Stimulated activated CD8-positive, alpha-beta memory T cell treated with anti-CD3 and anti-CD28 coated beads, Interleukin-12 subunit alpha, Interleukin-12 subunit beta, amount 100 ng/mL, for 24 hours (primary cell): Measurements from ENCODE around the gene ETFA.

Experiments used
- DNase-seq: peaks from one replicate; pipeline ENCODE4 v3.0.0-alpha.2; 2020; ENCODE audit errors: extremely low read depth

Gene ETFA

DNA sequence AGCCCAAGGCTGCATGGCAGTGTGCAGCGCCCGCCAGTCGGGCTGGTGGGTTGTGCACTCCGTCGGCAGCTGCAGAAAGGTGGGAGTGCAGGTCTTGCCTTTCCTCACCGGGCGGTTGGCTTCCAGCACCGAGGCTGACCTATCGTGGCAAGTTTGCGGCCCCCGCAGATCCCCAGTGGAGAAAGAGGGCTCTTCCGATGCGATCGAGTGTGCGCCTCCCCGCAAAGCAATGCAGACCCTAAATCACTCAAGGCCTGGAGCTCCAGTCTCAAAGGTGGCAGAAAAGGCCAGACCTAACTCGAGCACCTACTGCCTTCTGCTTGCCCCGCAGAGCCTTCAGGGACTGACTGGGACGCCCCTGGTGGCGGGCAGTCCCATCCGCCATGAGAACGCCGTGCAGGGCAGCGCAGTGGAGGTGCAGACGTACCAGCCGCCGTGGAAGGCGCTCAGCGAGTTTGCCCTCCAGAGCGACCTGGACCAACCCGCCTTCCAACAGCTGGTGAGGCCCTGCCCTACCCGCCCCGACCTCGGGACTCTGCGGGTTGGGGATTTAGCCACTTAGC, 29.6 kb upstream of the ETFA start:
- no peak for DNase-seq

DNA sequence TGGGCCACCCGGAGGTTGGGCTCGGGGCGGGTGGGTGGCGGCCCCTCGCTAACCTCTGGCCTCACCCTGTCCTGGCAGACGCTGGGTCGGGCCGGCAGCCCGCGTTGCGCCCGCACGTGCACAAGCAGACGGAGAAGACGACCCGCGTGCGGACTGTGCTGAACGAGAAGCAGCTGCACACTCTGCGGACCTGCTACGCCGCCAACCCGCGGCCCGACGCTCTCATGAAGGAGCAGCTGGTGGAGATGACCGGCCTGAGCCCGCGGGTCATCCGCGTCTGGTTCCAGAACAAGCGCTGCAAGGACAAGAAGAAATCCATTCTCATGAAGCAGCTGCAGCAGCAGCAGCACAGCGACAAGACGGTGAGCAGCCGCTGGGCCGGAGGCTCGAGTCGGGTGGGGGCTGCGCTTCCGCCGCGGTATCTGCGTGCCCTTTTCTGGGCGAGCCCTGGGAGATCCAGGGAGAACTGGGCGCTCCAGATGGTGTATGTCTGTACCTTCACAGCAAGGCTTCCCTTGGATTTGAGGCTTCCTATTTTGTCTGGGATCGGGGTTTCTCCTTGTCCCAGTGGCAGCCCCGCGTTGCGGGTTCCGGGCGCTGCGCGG, 29.0 kb upstream of the ETFA start:
- DNase-seq: no peak

DNA sequence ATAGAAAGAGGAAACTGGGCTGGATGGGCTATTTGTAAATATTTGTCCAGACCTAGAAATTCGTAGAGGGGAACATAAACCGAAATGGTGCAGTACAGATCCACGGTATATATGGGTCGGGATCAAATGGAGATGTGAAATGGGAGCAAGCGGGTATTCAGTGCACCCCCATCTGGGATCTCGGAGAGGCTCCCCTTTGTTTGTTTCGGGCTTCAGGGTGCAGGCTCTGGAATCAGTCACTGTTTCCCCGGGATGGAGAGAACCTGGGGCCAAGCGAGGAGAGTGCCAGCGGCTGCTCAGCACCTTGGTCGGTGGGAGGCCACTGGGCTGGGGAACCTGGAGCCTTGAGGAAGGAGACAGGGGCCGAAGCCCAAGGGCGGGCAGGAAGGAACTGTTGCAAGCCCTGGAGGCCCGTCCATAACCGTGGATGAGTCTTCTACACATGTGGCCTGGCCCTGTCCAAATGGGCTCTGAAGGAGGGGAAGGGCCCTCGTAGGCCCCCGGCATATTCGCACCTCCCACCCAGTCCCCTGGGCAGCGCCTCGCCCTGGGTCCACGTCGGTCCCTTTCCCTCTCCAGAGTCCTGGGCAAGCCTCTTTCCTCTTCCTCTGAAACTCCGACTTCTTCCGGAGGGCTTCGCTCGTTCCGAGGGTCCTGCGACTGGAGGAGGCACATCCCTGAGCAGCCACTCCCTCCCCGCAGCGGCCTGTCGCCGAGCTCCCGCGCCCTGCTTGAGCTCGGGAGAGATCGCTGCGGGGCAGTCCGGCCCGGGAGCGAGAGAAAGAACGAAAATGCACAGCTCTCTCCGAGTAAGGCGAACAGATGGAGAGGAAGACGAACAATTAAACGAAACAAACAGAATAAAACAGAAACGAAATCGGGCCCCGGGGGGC, 28.3 kb upstream of the ETFA start:
- DNase-seq: no peak

DNA sequence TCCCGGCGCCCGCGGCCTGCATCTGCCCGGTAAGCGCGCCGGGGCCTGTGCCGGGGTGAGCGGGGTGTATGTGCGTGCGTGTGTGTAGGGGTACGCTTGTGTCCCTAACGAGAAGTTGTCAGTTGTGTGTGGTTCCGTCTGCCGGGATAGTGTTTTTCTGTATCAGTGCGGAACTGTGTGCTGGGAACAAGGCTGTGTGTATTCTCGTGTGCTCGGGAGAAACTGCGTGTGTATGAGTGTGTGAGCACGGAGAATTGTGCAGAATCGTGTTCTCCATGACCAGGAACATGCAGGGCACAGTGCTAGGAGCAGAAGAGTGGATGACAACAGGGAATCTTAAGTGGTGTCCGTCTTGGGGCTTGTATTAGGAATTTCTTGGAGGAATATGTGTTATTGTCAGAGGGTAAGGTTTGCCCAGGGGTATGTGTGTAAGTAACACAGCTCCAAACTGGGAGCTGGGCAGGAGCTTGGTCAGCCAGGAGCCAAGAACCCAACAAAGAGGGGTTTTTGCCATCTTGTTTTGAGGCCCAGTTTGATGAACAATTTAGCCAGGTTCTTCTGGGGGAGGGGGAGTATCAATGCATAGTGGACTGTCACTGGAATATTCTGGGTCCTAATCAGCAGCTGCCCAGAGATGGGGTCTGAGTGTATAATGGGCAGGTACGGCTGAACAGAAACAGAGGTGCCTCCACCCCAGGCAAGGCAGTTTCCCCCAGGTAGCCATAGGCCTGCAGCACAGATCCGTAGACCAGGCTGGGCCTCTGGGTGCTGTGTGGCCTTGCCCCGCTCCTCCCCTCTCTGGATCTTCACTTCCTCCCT, 27.4 kb upstream of the ETFA start:
- no peak for DNase-seq

DNA sequence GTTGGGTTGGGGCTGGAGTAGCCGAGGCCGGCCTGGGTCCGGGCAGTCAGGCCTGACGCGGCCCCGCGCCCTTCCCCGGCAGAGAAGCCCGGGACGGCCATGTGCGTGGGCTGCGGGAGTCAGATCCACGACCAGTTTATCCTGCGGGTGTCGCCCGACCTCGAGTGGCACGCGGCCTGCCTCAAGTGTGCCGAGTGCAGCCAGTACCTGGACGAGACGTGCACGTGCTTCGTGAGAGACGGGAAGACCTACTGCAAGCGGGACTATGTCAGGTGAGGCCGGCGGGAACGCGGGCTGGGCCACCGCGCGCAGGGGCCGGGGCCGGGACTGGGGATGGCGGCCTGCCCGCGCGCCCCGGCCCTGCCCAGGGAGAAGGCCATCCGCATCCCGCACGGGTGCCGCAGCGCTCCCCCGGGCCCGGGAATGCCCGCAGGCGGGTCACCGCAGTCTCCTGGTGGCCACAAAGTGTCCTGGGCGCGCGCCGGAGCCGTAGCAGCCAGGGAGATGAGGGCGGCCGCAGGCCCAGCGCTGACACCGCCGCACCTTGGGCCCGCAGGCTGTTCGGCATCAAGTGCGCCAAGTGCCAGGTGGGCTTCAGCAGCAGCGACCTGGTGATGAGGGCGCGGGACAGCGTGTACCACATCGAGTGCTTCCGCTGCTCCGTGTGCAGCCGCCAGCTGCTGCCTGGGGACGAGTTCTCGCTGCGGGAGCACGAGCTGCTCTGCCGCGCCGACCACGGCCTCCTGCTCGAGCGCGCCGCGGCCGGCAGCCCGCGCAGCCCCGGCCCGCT, 26.6 kb upstream of the ETFA start:
- no peak for DNase-seq

DNA sequence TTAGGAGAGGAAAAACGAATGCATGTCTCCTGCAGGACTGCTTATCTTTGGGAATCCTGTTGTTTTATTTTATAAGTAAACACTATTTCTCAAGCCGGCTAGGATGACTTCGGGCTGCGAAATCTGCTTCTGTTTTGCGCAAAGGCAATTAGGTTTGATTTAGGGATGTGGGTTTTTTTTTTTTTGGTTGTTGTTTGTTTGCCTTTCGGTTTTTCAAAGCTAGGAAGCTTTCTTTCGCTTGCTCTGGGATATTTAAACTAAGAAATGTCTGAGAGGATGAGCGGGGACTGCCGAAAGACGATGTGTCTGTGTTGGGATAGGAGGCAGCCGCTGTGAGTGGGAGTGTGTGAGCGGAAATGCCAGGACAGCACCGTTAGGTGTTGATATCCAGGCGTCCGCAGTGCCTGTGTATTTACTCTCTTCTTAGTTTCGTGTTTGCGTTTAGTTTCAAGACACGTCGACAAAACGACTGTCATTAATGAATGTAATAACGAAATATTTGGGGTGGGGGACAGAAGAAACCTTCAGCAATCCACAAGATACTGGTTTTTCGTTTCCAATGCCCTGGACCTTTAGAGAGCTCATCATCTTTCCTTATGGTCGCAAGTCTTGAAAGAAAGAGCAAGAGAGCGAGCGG, 25.9 kb upstream of the ETFA start:
- no peak for DNase-seq

DNA sequence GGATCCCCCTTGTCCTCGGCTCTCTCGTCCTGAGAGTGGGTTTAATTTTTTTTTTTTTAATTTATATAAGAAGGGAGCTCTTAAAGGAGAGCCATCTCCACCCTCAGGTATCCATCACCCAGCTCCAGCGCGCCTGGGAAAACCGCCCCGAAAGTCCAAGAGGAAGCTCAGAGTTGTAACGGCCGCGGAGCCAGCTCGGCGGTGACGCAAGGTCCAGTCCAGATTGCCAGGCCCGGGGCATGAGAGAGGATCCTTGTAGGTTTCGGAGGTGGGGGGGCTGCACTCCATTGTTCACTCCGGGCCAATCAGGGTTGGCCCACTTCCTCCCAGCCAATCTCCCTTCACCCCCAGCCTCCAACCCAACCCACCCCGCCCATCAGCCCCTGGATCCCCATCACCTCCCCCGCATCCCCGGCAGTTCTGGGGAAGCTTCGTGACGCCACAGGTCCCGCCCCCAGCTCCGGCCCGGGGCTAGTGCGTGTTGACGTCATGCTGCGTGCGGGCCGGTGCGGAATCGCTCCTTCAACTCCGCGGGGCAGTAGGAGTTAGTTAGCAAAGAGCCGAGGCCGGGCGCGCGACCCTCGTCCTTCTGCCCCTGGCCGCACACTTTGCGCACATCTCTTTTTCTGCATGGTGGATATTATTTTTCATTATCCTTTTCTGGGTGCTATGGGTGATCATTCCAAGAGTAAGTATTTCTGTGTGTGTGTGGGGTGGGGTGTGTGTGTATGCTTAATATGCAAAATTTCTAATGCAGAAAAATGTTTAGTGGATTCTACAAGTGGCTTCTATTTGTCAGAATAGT, 25.2 kb upstream of the ETFA start, which contains the start of gene ISL2:
Gene ISL2, plus strand, starts transcription at position 520 of the 805 bp plus-strand sequence. Its CDS starts 111 bp downstream, at position 631.
- DNase-seq: peak; percentile 49

DNA sequence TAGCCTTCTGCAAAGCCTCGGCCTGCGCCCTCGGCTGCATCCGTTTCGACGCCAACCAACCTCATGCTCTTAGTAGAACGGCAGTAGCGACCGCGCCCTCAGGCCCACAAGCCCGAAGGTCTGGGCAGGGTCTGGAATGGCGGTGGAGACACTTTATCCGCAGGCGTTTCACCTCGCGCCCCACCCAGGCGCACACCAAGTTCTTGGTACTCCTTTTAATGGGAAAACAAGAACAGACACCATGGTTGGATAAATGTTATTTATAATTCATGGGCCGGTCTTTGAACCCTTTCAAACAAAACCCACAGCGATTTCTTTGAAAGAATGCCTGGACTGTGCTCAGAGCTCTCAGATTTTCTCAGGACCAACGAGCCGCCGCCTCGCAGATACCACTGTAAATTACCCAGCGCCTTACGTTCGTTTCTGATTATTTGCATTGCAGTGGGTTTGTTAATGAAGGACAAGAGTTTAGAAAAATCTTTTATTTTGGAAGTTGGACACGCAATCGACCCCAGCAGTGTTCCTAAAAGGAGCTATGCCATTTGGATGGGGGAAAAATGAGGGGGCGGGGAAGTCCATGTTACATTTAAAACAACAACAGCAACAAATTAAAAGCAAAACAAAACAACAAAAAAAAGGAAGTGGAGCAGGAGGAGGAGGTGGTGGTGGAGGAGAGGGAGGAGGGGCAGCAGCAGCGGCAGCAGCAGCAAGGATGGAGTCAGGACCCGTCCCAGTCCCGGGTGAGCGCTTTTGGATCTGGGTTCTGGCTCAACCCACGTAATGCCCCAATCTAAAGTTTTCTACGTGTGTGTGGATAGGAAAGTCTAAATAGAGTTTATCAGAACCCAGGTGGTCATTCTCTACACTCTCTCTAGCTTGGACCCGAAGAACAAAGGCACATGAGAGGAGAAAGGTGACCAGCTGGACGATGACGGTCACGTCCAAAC, 24.3 kb upstream of the ETFA start:
- no peak for DNase-seq

DNA sequence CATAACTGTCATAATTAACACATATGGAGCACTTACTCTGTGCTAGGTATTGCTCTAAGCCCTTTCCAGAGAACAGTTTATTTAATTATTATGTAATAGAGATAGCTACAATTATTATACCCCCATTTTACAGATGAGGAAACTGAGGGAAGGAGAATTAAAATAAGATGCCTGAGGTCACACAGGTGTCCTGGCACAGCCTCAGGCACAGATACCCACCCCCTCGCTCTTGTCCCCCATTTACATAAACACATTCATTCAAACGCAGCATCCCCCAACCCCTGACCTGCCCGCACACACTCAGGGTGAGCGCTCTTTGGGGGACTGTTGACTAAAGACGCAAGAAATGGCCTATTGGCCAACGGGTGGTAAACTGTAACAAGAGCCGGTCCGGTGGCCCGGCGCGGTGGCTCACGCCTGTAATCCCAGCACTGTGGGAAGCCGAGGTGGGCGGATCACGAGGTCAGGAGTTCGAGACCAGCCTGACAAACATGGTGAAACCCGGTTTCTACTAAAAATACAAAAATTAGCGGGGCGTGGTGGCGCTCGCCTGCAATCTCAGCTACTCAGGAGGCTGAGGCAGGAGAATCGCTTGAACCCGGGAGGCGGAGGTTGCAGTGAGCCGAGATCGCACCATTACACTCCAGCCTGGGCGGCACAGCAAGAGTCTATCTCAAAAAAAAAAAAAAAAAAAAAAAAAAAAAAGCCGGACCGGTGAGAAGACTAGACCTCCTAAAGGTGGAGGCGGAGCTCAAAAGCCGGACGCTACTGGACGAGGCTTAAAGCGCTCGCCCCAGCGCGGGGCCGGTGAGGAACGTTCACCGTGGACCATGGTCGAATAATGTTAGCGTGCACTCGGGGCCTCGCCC, 23.4 kb upstream of the ETFA start:
- no peak for DNase-seq

DNA sequence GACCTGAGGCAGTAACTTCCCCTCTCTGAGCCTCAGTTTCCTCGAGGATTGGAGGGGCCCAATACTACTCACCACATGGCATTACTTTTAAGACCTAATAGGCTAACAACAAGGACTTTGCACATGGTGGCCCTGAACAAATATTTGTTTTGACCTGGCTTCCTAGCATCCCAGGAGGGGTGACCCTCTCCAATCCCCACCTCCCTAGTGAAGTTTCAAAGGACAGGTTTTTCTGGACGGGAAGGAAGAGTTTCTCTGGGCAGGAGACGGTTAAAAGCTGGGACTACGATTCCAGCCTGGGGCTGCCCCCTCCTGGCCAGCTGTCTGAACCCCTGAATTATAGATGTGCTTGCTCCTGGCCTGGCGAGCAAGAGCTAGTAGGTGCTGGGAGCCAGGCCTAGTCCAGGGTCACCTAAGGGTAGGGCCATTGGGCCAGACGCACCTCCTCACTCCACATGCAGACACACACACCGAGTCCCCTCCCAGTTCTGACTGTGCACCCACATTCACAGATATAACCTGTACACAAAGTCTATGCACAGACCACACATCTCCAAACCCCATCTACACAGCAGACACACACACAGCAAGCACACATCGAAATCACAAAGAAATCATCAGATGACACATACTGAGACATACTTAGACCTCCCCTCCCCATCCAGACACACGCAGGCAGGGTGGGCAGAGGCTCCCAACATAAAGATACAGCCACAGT, 22.6 kb upstream of the ETFA start:
- no peak for DNase-seq

DNA sequence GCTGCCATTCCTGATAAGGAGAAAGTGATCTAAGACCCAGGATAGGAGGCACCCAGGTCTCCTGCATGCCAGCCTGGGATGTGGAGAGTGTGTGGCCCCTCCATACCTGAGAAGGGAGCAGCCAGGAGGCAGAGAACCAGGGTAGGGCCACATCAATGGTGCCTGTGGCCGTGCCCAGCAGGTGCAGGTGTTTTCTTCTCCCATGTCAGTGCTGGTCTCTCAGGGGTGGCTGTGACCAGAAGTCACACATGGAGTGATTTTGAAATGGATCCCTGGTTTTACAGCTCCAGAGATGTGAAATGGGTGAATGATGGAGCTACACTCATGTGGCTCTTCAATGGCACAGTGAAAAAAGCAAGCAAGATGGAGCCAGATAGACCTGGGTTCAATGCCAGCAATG, 22.0 kb upstream of the ETFA start:
- DNase-seq: no peak

DNA sequence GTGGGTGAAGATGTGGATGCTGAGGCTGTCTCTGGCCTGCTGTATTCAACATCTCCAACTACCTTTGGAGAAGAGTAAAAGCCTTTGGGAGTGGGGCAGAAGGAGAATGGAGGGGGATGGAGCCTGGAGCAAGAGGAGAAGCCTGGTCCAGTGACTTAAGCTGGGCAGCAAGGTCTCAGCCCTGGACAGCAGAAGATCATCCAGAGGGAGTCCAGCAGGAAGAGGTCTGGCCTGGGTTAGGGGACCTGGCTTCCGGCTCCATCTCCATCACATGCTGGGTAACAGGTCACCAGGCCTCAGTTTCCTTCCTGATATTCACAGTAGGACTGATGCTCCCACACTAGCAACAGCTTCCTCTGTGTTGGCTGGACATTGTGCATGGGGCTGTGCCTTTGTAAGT, 21.5 kb upstream of the ETFA start:
- DNase-seq: no peak

DNA sequence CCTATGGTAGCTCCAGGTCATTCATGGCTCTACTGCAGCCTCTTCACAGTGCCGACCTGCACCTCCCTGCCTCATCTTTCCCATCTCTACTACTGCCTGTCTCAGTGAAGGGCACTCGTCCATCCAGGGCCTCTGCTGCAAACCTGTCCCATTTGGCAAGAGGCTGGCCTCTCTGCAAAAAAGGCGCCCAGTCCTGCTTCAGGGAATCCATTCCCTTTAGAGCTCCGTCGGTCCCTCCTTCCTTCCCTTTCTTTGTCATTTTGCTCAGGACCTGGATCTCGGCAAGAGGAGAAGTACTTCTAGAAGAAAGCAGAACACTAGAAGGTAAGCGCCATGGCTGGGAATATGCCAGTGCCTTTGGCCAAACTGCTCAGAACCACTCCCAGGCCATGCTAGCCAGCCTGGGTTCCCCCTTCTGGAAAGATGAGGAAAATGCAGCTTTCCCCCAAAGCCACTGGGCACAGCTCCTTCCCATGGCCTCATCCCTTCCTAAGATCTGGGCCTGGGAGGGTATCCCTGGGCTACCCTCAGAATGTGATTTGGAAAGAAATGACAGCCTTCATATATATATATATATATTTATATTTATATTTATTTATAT, 18.9 kb upstream of the ETFA start:
- no peak for DNase-seq

DNA sequence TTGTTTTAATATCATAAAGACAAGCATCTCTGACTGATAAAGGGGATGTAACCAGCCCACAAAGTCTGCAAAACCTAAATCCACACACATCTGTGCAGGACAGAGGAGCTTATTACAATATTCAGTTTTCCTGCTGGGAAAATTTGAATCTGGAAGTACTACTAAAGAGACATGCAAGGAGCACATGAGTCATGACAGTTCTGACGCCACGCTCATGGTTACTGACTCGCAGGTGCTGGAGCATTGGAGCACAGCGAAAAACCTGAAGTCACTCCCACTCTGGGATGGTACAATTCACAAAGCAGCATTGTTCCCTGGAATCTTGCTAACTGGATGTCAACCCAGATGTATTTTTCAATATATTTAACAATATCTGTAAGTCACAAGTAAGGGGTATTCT, 17.7 kb upstream of the ETFA start:
- DNase-seq: no peak

DNA sequence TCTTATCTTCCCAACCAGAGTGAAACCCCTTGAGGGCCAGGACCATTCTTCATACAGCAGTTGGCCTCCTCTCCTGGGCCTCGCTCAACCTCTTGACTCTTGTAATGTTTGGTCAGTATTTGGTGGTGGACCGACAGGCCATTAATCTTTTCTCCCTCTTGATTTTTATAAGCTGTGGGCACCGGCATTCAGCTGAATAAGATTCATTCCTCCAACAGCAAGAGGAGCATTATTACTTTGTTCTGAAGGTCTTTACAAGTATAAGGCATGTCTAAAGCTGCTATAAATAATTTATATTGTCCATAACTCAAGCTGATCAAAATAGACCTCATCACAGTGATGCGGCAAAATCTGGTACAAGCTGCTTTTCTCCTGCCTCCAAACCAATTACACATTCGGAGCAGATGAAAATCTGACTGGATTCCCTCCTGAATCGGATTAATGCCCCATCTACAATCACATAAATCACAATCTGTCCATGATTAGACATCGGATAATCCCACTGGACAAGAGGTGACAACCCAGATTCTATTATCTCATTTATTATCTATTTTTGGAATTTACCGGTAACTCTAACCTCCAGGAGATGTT, 16.9 kb upstream of the ETFA start:
- DNase-seq: no peak
